BLaER1 treated with 17β-estradiol and CSF1 and Interleukin-3, amounts not matched to agents 10 nM and 100 nM (cell line): Measurements from ENCODE around the gene TSEN54.
A peak's percentile ranks its signal among the peaks of the same experiment; 100 is the strongest.

ENCODE experiments used
- H3K27ac ChIP-seq, 11 experiments: shearing (Covaris generic); formaldehyde crosslinking; 2 replicates each; pipeline ENCODE4 v1.8.1; 2022
- H3K27me3 ChIP-seq, 11 experiments: shearing (Covaris generic); formaldehyde crosslinking; 2 replicates each; pipeline ENCODE4 v1.8.1; 2022
- H3K36me3 ChIP-seq, 11 experiments: shearing (Covaris generic); formaldehyde crosslinking; 2 replicates each; pipeline ENCODE4 v1.8.1; 2022
- H3K4me1 ChIP-seq, 10 experiments: shearing (Covaris generic); formaldehyde crosslinking; 2 replicates each; pipeline ENCODE4 v1.8.1; 2022
- H3K4me2 ChIP-seq, 11 experiments: shearing (Covaris generic); formaldehyde crosslinking; 2 replicates each; pipeline ENCODE4 v1.8.1; 2022
- H3K4me3 ChIP-seq, 10 experiments: shearing (Covaris generic); formaldehyde crosslinking; 2 replicates each; pipeline ENCODE4 v1.8.1; 2022
- H3K9ac ChIP-seq, 11 experiments: shearing (Covaris generic); formaldehyde crosslinking; 2 replicates each; pipeline ENCODE4 v1.8.1; 2022
- H3K9me3 ChIP-seq, 11 experiments: shearing (Covaris generic); formaldehyde crosslinking; replicated peaks in 1 of 11; 2 replicates each; pipeline ENCODE4 v1.8.1; 2022
- H4K20me1 ChIP-seq, 11 experiments: shearing (Covaris generic); formaldehyde crosslinking; 2 replicates each; pipeline ENCODE4 v1.8.1; 2022
- Cebpa-rat ChIP-seq, 11 experiments: shearing (Covaris generic); IDR thresholded peaks; 2 replicates each; pipeline ENCODE4 v1.8.1; 2022

The TSEN54 gene

GRCh38 chr17:75572713-75573539, 56.6 kb downstream of the TSEN54 start:
- no peak for TF ChIP-seq Cebpa-rat (IDR thresholded peaks at IDR 0.05)
- Histone ChIP-seq H3K9ac (no peak overlapping the region; a peak in 1 of 22 replicates), H3K4me2 (no peak overlapping the region; a peak in 3 of 22 replicates), H3K36me3 (peaks cover 0 to 15% (median 0%) of the 10 kb centered on the region in 11 experiments; a peak in 3 of 22 replicates), H4K20me1 (no peaks in the 10 kb centered on the region), H3K4me1 (peaks cover 38 to 50% (median 45%) of the 10 kb centered on the region in 10 experiments), H3K27me3 (no peaks in the 10 kb centered on the region), H3K27ac (peak overlapping the region in 1 of 11 experiments; percentile 6; a peak in 1 of 22 replicates), H3K4me3 (no peak overlapping the region), H3K9me3 (no peaks in the 10 kb centered on the region)

- no peak overlapping the region for H3K4me3 ChIP-seq
- H3K27ac ChIP-seq: peak overlapping the region in 3 of 11 experiments; percentile 30 to 63 (median 38); a peak in 5 of 22 replicates
- H3K9me3 ChIP-seq: no peaks in the 10 kb centered on the region
- H3K9ac ChIP-seq: peak overlapping the region in 1 of 11 experiments; percentile 19; a peak in 1 of 22 replicates
- H3K36me3 ChIP-seq: peaks cover 0 to 14% (median 0%) of the 10 kb centered on the region in 11 experiments; a peak in 3 of 22 replicates
- peaks cover 38 to 51% (median 42%) of the 10 kb centered on the region in 10 experiments for H3K4me1 ChIP-seq
- peak overlapping the region in 8 of 11 experiments; percentile 15 to 79 (median 42); a peak in 8 of 22 replicates for H3K4me2 ChIP-seq
- TF ChIP-seq Cebpa-rat (IDR thresholded peaks at IDR 0.05): no peak
- H3K27me3 ChIP-seq: no peaks in the 10 kb centered on the region
- no peaks in the 10 kb centered on the region for H4K20me1 ChIP-seq
Observed at GRCh38 chr17:75573540-75573957, 57.2 kb downstream of the TSEN54 start.

GRCh38 chr17:75573994-75574393, 57.7 kb downstream of the TSEN54 start:
- peaks cover 0 to 9% (median 0%) of the 10 kb centered on the region in 11 experiments; a peak in 3 of 22 replicates for H3K36me3 ChIP-seq
- no peak for TF ChIP-seq Cebpa-rat (IDR thresholded peaks at IDR 0.05)

More at GRCh38 chr17:75573994-75574393, 57.7 kb downstream of the TSEN54 start:
- Histone ChIP-seq H3K9ac (peak overlapping the region in 5 of 11 experiments; percentile 19 to 54 (median 46); a peak in 6 of 22 replicates), H3K4me3 (no peak overlapping the region), H3K27ac (peak overlapping the region in 7 of 11 experiments; percentile 30 to 68 (median 43); a peak in 9 of 22 replicates), H3K9me3 (no peaks in the 10 kb centered on the region), H3K4me2 (peak overlapping the region; percentile 40 to 79 (median 65); a peak in 17 of 22 replicates), H4K20me1 (no peaks in the 10 kb centered on the region), H3K4me1 (peaks cover 38 to 56% (median 46%) of the 10 kb centered on the region in 10 experiments), H3K27me3 (no peaks in the 10 kb centered on the region)
